IMR-90 (cell line): ENCODE data around the gene ARHGEF10L.

ENCODE experiments used
- CTCF ChIP-seq: conservative IDR thresholded peaks from 2 replicates; pipeline ENCODE4 v1.5.1; 2012; ENCODE audit warnings: mild to moderate bottlenecking, low read depth, low read length, improper control_type of control experiment
- ELK1 ChIP-seq: fragments of 150-350 bp; IDR thresholded peaks from 2 replicates; pipeline ENCODE4 v1.6.1; 2016; ENCODE audit warnings: low read depth, mild to moderate bottlenecking, low read length, moderate library complexity, borderline replicate concordance
- MXI1 ChIP-seq: IDR thresholded peaks from 2 replicates; pipeline ENCODE4 v1.6.1; 2012; ENCODE audit warnings: low read depth, mild to moderate bottlenecking, low read length, moderate library complexity, borderline replicate concordance
- POLR2A ChIP-seq: IDR thresholded peaks from 2 replicates; pipeline ENCODE4 v1.6.1; 2012; ENCODE audit warnings: mild to moderate bottlenecking, low read depth, low read length
- RAD21 ChIP-seq: IDR thresholded peaks from 2 replicates; pipeline ENCODE4 v1.6.1; 2012; ENCODE audit warnings: low read length, improper control_type of control experiment

- TF ChIP-seq CTCF (no peak), POLR2A (no peak), ELK1 (no peak), MXI1 (no peak), RAD21 (no peak)
These were observed 103.4 kb downstream of the ARHGEF10L start for GRCh38 chr1:17642943-17643342.
